ENCODE results near the gene AKAP12. TPM values are rescaled to one million over a fixed set of nuclear protein-coding genes. Genes with fewer than 3 reads are reported as not detected.

AKAP12 gene
- total and polyA plus RNA-seq, 12 donors: 10.8 to 46.1 (median 26.1) TPM

GRCh38 chr6:151254451-151255081 lies 14.8 kb downstream of the AKAP12 start:
- H3K9me3 ChIP-seq (replicated peaks in 1 of 3): no peaks in the 10 kb centered on the region
- no peak overlapping the region for H3K4me3 ChIP-seq
- WGBS, 4 donors: 65 to 70% (median 67%) methylated on average over 14 of the region's 14 CpGs
- H3K4me1 ChIP-seq (replicated peaks in 1 of 2): no peaks in the 10 kb centered on the region
- H3K27me3 ChIP-seq: no peaks in the 10 kb centered on the region
- no peak for DNase-seq
- intact Hi-C loops (cut with DNase I): no loop called here
- TF ChIP-seq, protein P1, sequence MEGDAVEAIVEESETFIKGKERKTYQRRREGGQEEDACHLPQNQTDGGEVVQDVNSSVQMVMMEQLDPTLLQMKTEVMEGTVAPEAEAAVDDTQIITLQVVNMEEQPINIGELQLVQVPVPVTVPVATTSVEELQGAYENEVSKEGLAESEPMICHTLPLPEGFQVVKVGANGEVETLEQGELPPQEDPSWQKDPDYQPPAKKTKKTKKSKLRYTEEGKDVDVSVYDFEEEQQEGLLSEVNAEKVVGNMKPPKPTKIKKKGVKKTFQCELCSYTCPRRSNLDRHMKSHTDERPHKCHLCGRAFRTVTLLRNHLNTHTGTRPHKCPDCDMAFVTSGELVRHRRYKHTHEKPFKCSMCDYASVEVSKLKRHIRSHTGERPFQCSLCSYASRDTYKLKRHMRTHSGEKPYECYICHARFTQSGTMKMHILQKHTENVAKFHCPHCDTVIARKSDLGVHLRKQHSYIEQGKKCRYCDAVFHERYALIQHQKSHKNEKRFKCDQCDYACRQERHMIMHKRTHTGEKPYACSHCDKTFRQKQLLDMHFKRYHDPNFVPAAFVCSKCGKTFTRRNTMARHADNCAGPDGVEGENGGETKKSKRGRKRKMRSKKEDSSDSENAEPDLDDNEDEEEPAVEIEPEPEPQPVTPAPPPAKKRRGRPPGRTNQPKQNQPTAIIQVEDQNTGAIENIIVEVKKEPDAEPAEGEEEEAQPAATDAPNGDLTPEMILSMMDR (IDR thresholded peaks at IDR 0.05): peak in 1 of 6 experiments; percentile 17
- no peak for TF ChIP-seq POLR2A (IDR thresholded peaks at IDR 0.05)
- peak overlapping the region in 2 of 5 donors; percentile 44 to 74 for H3K27ac ChIP-seq
- H3K36me3 ChIP-seq (replicated peaks in 1 of 2): no peaks in the 10 kb centered on the region

DNA sequence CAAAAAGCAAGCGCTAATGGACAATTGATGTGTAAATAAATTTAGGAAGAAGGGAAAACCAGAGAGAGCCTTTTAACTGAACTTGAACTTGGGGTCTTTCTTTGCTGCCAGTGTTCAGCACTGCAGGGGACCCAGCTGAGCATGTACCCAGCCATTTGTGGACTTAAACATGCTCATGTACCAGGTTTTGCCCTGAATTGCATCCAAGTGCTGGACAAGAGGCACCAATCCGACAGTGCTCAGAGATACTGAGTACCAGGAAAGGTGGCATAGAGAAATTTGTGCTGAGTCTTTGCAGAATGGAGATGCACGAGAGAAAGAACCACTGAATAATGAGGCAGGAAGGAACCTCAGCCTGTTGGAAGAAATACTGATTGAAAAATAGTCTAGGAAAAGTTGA lies 16.0 kb downstream of the AKAP12 start:
- TF ChIP-seq, protein P1 (IDR thresholded peaks at IDR 0.05): no peak
- TF ChIP-seq POLR2A (IDR thresholded peaks at IDR 0.05): no peak
- Histone ChIP-seq H3K9me3 (replicated peaks in 1 of 3) (no peaks in the 10 kb centered on the region), H3K27me3 (no peaks in the 10 kb centered on the region), H3K36me3 (replicated peaks in 1 of 2) (no peaks in the 10 kb centered on the region), H3K4me3 (no peak overlapping the region), H3K4me1 (replicated peaks in 1 of 2) (no peaks in the 10 kb centered on the region), H3K27ac (peak overlapping the region in 1 of 5 donors; percentile 26)
- intact Hi-C loops (cut with DNase I): no loop called here
- no peak for DNase-seq
- WGBS, 4 donors: 76 to 83% (median 78%) methylated on average over 3 of the region's 3 CpGs

DNA sequence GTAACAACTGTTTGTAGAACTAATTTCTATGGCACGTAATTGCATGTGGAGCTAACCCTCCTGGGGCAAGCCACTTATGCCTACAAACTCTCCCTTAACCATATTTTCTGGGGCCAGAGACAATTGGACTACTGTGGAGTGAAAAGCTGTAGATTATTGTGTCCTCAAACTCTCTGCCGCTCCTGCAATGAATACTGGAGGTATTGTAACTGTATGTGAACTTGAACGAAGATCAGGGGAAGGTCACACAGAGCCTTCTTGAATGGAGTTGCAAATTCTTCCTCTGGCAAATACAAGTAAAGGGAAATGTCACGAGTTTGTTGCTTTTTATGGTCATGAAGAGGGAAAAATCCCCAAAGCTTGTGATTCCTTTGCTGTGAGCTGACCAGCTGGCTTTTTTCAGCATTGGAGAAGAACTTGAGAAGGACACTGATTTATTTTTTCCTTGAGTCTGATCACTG lies 18.2 kb downstream of the AKAP12 start:
- TF ChIP-seq POLR2A (IDR thresholded peaks at IDR 0.05): no peak
- TF ChIP-seq, protein P1 (IDR thresholded peaks at IDR 0.05): no peak
- intact Hi-C loops (cut with DNase I): no loop called here
- Histone ChIP-seq H3K4me1 (replicated peaks in 1 of 2) (no peaks in the 10 kb centered on the region), H3K36me3 (replicated peaks in 1 of 2) (no peaks in the 10 kb centered on the region), H3K4me3 (no peak overlapping the region), H3K9me3 (replicated peaks in 1 of 3) (no peaks in the 10 kb centered on the region), H3K27ac (peak overlapping the region in 1 of 5 donors; percentile 23), H3K27me3 (no peaks in the 10 kb centered on the region)
- DNase-seq: no peak
- WGBS, 4 donors: 37 to 53% (median 47%) methylated on average over 4 of the region's 4 CpGs

DNA sequence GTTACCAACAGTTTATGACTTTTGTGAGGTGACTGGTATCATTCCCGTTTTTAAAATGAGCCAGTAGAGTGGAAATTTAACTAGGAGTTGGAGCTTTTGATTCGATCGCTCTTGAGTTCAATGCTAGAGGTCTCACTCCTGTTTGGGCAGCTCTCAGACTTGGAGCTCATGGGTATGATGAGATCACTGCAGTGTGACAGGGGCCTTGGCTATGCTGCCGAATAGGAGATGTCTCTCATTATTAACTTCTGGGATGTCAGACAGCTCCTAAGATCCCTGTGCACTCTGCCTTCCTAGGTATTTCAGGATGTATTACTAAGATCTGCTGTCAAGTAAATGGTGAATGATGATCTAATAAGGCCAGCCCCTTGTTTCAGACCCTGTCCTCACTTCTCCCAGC lies 20.4 kb downstream of the AKAP12 start:
- 66 to 81% (median 70%) methylated on average over 4 of the region's 4 CpGs for WGBS, 4 donors
- no peak overlapping the region for H3K27ac ChIP-seq

More for the DNA sequence above, 20.4 kb downstream of the AKAP12 start:
- H3K27me3 ChIP-seq: no peaks in the 10 kb centered on the region
- TF ChIP-seq POLR2A (IDR thresholded peaks at IDR 0.05): no peak
- TF ChIP-seq, protein P1 (IDR thresholded peaks at IDR 0.05): no peak
- no peaks in the 10 kb centered on the region for H3K36me3 ChIP-seq (replicated peaks in 1 of 2)
- intact Hi-C loops (cut with DNase I): no loop called here
- no peaks in the 10 kb centered on the region for H3K4me1 ChIP-seq (replicated peaks in 1 of 2)
- H3K4me3 ChIP-seq: no peak overlapping the region
- no peak for DNase-seq
- H3K9me3 ChIP-seq (replicated peaks in 1 of 3): no peaks in the 10 kb centered on the region
